ENCODE data around the gene LHX4. TPM values are rescaled to one million over a fixed set of nuclear protein-coding genes. Genes with fewer than 3 reads are reported as not detected.
A peak's percentile ranks its signal among the peaks of the same experiment; 100 is the strongest.

The LHX4 gene
- total and polyA plus RNA-seq, 9 of the 15 experiments (the other 6 are each of a cell fraction or from before 2014, with no cell fraction given): 0.01 to 0.11 (median 0.07) TPM; not detected in 5

- H4K20me1 ChIP-seq (replicated peaks; ENCODE audit: control insufficient read depth, insufficient read depth, low read length): no peaks in the 10 kb centered on the region; the same call in 1 of the 2 replicates
- no peaks in the 10 kb centered on the region for H3K9me1 ChIP-seq (ENCODE audit: control insufficient read depth, insufficient read depth, low read length)
- WGBS (ENCODE audit: insufficient coverage, low coverage, missing lambda C conversion rate): 67% methylated on average over 16 of the region's 17 CpGs
- no peak for DNase-seq (ENCODE audit: extremely low read depth in 1 of 4, low spot score in 3 of 4)
- H3K27me3 ChIP-seq (ENCODE audit: control insufficient read depth in 2 of 2, insufficient read depth in 2 of 2, low read length in 2 of 2): no peaks in the 10 kb centered on the region
- H2AFZ ChIP-seq (ENCODE audit: low read depth, low read length): no peak overlapping the region
- no peak for ATAC-seq
- H3K9ac ChIP-seq (ENCODE audit: insufficient read depth in 1 of 2, low read depth in 2 of 2, low read length in 2 of 2): 0 out of 4 replicates have a peak overlapping the region, but pooled peaks of 1 of the 2 experiments have one; percentile 46
- in situ Hi-C loops (cut with MboI): no loop called here
- H3K36me3 ChIP-seq (ENCODE audit: control insufficient read depth, insufficient read depth, low read length): no peaks in the 10 kb centered on the region
- H3K4me2 ChIP-seq (ENCODE audit: insufficient read depth, low read length): no peak overlapping the region
- intact Hi-C loops (cut with micrococcal nuclease): no loop called here
- H3K27ac ChIP-seq (ENCODE audit: extremely low read depth, low read depth, low read length): no peak overlapping the region
- ChIA-PET CTCF (ENCODE audit: low intra/inter-chr PET ratio) (no interaction called here), POLR2A (interaction anchor here (0.9 to 1.2 kb wide), 2 partner anchors 51 to 364 kb away, joined by 4 read pairs; no protein-coding TSS in a partner anchor)
- H3K4me1 ChIP-seq (replicated peaks in 1 of 2; ENCODE audit: control insufficient read depth in 2 of 2, insufficient read depth in 2 of 2, low read length in 2 of 2): peaks cover 0 to 36% of the 10 kb centered on the region in 2 experiments; a peak in 2 of 5 replicates
- FAIRE-seq: no peak
- TF ChIP-seq POLR2G (IDR thresholded peaks at IDR 0.05; ENCODE audit: low read depth, low read length) (0 out of 2 replicates have a peak, but pooled peaks have one; percentile 16), ZBTB33 (CRISPR knock-in tag; IDR thresholded peaks at IDR 0.05) (peak; percentile 73), ZNF764 (CRISPR knock-in tag; IDR thresholded peaks at IDR 0.05; ENCODE audit: low read depth) (no peak)
- BruUV-seq (replicated peaks): no TSS peak
- H3K79me2 ChIP-seq (ENCODE audit: control insufficient read depth, insufficient read depth, low read length): no peaks in the 10 kb centered on the region
- no peaks in the 10 kb centered on the region for H3K9me3 ChIP-seq (replicated peaks; ENCODE audit: control insufficient read depth, insufficient read depth, low read depth, low read length)
- H3K4me3 ChIP-seq: no peak overlapping the region
These were observed 33.5 kb upstream of the LHX4 start for GRCh38 chr1:180196436-180197003.

All from K562 (cell line).